HG03045 (cell line): Measurements from ENCODE around the gene ETS1.

Experiments used
- ATAC-seq: cut with Tn5 transposase; IDR thresholded peaks from one replicate; pipeline ENCODE4 v1.9.1; 2021; ENCODE audit warnings: mild to moderate bottlenecking, moderate library complexity; ENCODE audit not compliant: unreplicated experiment

The ETS1 gene

DNA sequence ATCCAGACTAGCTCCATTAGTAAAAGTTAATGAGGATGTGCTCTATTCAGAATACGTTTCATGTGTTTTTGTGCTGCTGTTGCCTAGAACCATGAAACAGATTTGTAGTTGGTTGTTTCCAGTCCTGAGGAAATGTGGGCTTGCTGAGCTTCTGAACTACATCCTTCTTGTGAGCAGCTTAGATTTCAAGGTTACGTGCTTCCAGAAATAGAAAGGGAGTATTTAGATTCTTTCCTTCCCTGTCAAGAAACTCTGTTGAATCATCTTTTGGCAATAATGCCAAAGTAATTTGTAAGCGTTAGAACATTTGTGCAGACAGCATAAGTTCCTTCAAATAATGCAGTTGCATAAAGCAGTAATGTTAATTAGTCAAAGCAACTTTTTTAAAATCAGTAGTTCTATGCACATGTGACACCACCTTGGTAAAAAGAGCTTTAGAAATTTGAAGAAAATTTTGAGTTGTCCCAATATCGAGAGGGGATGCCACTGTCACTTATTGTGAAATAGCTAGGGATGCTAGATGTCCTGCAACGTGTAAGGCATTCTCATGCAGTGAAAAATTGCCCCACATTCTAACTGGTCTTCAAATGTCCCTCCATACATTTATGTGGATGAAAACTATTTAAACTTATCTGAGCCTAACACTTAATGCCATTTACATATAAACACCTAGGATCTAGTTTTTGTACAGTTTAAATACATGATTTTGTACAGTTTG is 169.6 kb downstream of the ETS1 start:
- ATAC-seq: no peak

GRCh38 chr11:128416976-128417375 is 170.4 kb downstream of the ETS1 start:
- ATAC-seq: no peak

GRCh38 chr11:128415539-128415938 is 171.8 kb downstream of the ETS1 start:
- ATAC-seq: peak; percentile 61

- ATAC-seq: peak; percentile 68
Measured at GRCh38 chr11:128412847-128413791, 174.2 kb downstream of the ETS1 start.

- no peak for ATAC-seq
Measured at GRCh38 chr11:128411812-128412211, 175.5 kb downstream of the ETS1 start.

DNA sequence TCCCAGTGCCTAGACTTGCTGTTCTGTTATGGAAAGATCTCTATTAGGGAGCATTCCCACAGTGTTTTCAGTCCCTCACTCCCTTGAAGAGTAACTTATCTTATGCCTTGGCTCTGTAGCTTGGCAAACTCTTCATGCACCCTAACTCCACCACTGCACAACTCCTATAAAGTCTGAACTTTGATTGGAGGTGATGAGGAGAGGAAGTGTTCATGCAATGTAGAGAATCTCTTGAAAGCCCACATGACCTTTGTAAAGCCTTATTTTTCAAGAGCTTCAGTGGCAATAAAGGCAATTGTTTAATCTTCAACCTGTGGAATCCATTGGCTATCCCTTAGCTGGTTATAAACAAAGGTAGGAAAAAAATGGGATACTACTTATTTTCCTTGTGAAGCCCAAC is 176.2 kb downstream of the ETS1 start:
- no peak for ATAC-seq

DNA sequence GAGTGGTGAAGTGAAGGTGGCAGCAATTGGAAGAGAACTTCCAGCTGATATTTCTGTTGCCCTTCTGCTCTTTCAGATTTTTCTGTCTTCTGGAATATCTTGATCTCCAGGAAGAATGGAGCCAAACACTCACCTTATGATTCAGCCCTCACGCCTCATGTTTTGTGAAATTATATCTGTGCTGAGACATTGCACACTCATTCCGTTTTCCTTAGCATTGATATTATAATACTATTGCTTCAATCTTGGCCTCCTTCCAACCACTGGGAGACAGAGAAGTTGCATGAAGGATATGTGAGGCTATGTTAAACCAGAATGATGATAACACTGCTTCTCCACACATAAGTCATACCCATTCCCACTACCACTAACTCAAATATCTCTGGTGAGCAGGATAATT is 177.9 kb downstream of the ETS1 start:
- ATAC-seq: no peak
